T-helper 9 cell (primary cell): Measurements from ENCODE around the gene SAMD4A.

ENCODE experiments used
- DNase-seq: peaks from one replicate; pipeline ENCODE4 v3.0.0-alpha.2; 2020

Gene SAMD4A

DNA sequence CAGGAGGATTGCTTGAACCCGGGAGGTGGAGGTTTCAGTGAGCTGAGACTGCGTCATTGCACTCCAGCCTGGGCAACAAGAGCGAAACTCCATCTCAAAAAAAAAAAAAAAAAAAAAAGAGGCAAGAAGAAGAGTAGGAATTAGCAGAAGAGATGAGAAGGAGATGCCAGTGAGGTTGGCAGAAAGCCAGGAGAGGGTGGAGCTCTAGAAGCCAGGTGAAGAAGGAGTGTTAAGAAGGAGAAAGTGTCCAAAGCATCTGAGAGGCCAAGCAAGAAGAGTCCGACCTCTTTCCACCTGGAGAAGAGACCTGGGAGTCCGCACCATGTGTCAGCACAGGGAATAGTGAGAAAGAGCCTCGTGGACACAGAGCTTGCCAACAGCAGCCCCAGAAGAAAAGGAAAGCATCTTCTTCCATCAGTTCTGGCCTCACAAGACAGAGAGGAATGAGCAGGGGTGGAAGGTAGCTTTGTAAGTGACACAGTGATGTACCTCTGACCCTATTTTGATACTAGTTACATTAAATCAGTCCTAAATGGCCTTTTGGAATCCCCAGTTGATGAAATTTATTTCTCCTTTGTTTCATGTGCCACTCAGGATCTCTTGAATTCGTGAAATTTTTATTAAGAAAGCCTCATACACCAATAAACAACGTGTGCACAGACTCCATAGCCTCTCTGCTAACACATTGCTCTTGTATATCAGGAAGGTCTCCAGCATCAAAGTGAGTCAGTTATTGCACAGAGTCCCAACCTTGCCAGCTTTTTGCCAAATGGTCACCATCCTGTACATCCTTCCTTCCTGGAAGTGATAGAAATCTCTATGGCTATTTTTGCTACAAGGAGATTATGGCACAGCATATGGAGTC, 70.6 kb downstream of the SAMD4A start:
- DNase-seq, result no peak

GRCh38 chr14:54638135-54638446, 71.2 kb downstream of the SAMD4A start:
- DNase-seq, result no peak

DNA sequence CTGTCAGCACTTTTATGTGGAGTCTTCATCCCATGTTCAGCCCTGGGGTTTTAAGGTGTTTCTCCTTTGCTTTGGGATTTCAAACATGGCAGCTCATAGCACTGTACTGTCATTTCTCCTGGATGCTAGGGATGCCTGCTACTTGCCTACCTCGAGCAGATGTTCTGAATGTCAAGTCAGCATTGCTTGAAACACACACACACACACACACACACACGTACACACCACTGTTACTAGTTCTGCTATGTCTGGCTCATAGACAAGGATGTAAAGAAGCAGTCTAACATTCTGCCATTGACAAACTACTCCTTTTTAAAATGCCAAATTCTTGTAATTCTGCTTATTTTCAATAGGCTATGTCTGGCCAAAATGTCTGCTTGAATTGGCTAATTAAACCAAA, 72.7 kb downstream of the SAMD4A start:
- no peak for DNase-seq

DNA sequence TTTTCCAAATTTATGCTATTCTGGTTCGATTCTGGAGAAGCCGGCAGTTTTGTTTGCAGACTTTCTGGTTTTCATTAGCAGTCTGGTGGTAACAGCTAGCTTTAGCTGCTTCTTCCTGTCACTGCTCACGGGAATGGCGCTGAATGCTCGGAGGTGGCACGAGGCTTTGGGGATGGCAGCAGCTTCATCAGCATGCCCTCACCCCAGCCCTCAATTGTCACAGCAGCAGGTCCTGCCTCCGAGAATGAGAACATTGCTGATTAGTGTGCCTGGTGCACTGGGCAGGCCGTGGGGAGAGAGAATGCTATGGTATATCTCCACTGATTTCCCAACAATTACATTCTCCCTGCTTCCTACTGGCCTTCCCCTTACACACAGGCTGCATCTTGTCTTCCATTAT, 73.6 kb downstream of the SAMD4A start:
- no peak for DNase-seq

- no peak for DNase-seq
Measured at GRCh38 chr14:54642121-54642520, 75.2 kb downstream of the SAMD4A start.

DNA sequence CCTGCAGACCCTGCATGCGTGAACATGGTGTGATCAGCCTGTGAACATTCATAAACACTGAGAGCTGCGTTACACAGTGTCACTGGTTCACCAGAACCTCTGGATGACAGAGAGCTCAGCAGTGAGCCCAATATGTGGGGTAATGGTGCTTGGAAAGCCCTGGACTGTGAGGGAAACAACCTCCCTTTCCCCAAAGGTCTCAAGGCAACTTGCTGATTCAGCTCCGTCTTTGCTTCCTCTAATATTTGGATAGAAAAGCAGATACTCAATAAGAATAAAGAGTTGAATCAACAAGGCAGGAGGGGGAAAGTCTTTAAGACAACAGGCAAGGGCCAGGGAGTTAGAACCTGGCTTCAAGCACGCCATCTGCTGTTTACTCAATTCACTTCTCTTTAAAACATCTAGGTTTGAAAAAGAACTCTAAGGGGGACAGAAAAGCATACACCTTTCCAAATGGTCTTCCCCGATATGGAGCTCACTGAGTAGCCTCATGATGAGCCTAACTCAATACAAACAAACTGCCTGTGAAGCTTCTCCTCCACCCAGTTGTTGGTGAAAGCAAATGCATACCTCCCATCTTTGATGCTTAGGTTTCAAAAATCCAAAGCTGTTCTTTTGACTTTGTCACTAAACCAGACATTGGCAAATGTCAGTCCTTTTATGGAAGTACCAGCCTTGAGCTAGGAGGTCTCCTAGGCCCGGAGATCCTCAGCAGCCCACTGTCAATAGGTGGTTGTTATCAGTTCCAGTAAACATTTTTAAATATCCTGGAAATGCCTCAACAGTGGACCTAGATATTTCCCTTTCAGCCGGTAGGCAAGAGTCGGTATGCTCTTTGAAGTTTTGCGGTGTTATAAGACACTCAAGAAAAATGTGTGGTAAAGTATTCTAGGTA, 76.1 kb downstream of the SAMD4A start:
- DNase-seq, result no peak

DNA sequence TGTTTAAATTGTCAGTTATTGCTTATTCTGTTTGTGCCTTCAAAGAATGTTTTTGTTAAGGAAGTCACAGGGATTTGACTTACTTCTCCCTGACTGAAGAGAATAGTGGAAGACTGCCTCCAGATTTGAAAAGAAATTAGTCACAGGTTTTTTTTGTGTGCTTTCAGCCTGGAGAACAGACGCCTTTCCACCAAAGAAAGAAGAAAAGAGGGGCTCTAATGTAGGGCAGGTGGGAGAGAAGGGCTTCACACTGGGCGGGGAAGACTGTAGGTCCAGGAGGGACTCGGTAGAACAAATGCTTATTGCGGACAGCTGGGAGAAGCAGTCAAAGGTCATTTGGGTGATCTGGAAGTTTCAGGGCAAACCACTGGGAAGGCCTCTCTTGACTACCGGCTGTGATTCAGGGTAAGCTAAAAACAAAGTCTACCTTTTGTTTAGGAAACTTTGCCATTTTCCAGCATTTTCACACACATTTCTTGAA, 76.8 kb downstream of the SAMD4A start:
- DNase-seq, result no peak

- no peak for DNase-seq
Measured at GRCh38 chr14:54645639-54646038, 78.7 kb downstream of the SAMD4A start.

- no peak for DNase-seq
Measured at GRCh38 chr14:54646626-54647025, 79.7 kb downstream of the SAMD4A start.

GRCh38 chr14:54647378-54647777, 80.5 kb downstream of the SAMD4A start:
- no peak for DNase-seq

DNA sequence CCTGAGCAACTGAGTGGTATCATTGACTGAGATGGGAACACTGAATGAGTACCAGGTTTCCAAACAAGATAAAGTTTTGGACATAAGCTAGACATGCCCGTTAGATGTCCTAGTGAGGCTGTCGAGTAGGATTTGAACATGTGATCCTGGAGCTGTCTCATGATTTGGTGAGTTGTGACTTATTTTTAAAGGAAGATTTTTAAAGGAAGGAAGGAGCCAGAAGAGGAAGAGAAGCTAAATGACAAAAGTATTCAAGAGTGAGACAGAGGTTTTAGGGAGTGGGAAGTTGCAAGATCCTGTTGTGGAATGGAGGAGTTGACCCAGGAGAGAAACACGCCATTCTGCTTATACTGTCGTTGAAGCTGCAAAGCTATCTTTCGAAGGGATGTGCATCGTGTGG, 82.1 kb downstream of the SAMD4A start:
- no peak for DNase-seq

GRCh38 chr14:54650331-54650958, 83.5 kb downstream of the SAMD4A start:
- DNase-seq, result no peak

GRCh38 chr14:54650959-54651351, 84.0 kb downstream of the SAMD4A start:
- no peak for DNase-seq

- DNase-seq, result no peak
Measured at GRCh38 chr14:54651649-54652048, 84.7 kb downstream of the SAMD4A start.

DNA sequence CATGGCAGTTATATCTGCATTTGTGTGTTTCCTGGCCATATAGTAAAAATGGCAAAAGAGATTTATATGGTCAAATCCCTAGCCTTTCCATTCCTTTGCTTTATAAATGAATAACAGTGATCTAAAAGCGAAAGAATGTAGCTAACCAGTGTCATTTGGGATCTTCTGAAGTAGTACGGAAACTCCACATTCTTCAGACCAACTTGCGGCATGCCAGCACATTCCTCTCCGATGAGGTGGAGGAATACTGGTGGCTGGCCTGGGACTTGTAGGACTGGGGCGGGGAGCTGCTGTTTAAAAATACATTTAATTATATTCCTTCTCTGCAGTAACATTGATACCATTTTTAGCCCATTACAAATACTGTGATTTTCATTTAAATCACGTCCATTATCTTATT, 85.3 kb downstream of the SAMD4A start:
- DNase-seq, result no peak

DNA sequence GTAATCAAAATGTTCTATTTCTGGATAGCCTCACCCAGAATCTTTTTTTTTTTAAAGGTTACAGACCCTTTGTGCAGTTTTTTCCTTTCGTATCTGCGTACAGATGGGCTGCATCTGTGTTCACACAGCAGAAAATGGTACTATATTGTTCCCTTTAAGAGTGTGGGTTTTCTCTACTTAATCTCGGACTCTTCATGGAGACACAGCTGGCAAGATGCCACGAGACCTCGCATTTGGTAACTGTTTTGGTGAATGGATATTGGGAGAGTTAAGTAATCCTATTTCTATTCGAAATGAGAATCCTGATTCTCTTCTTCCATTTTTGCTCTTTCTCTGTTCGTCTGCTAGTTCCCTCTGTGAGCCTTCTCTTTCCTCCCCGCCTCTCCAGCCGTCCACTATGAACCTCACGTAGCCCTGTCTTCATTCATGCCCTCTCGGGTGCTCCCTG, 85.7 kb downstream of the SAMD4A start:
- no peak for DNase-seq

DNA sequence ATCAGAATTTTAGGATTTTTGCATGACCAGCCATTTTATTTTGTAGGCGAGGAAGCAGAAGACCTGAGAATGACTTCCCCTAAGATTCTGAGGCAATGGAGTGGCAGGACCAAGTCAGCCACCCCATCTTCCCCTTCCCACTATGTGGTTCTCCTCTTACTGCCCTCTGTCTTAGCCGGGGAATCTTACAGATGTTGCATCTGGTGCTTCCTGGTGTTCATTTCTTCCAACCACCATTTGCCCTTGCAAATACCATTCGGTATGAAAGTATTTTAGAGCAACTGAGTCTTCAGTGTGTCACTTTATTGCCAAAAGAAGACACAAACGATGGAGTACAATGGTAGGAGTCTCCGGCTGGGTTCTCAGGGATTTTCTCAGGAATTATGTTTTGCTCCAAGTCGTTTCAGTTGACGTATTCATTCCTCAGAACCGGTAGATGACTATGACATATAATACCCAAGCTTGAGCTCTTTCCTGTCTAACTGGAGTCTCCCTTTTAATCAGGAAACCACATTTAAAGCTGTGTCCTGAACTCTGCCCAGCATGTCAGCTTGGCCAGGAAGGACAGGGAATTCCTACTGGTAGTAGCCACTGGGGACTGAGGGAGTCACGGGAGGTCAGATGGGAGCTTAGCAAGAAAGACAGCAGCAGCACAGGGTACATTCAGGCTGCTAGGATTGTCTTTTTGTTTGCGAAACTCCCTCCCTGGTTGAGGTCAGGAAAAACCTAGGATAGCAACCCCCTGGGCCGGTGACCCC, 87.0 kb downstream of the SAMD4A start:
- no peak for DNase-seq

- DNase-seq, result no peak
Measured at GRCh38 chr14:54654605-54655004, 87.7 kb downstream of the SAMD4A start.

GRCh38 chr14:54658836-54659235, 91.9 kb downstream of the SAMD4A start:
- no peak for DNase-seq

DNA sequence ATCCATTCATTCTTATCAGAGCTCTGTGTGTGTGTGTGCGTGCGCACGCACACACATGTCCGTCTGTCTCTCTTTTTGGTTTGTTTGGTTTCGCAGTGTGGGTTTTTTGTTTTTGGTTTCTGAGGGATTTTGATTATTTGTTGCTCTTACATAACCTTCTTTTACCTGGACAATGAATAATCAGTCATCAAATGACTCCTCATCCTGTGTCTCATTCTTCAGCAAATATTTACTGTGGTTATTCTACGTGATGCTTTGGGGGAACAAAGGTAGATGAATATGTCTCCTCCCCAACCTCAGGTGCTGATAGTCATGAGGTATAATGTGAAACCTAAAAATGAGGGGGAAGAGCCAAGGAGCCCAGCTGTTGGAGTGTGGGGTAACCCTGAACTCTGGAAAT, 92.4 kb downstream of the SAMD4A start:
- DNase-seq, result no peak

DNA sequence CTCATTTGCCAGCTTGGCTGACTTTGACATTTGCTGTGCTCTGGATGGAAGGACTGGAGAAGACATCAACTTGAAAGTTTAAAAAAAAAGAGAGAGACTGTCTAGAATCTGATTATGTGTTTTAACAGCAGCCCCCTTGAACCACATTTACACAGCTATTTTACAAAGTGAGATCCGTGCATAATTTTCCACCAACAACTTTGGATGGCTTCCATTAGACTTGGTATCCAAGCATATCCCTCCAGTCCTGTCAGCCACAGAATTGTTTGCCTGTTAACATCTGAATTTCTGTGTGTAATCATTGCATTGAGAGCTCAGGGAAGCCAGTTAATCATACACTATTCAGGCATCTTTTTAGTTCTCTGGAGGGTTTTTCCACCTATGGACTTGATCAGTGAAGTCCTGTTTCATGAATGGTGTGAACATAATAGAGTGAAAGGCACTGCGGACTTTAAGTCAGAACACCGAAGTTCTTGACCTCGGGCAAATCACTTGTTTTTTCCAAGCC, 93.7 kb downstream of the SAMD4A start:
- DNase-seq, result no peak

- no peak for DNase-seq
Measured at GRCh38 chr14:54662491-54663133, 95.7 kb downstream of the SAMD4A start.
